Adrenal gland (tissue), 5 donors: ENCODE measurements around the gene COA5.

Experiments used
- CTCF ChIP-seq, 6 experiments: fragments of 450-650 bp in 4 of 6; fragments of 200-600 bp in 2 of 6; sonication (generic) in 1 of 6; IDR thresholded peaks; 1 replicate in 5 of 6; 2 replicates in 1 of 6; pipeline versions ENCODE4 v1.5.1 to v1.8.0; 2016 to 2021; ENCODE audit warnings: antibody characterized with exemption in 6 of 6, mild to moderate bottlenecking in 2 of 6, moderate library complexity in 1 of 6
- POLR2A ChIP-seq, 2 donors: fragments of 450-650 bp; IDR thresholded peaks; one replicate each; pipeline ENCODE4 v1.6.1; 2017; ENCODE audit warnings: antibody characterized with exemption in 2 of 2, mild to moderate bottlenecking in 2 of 2, moderate library complexity in 1 of 2
- donor health status: DM: no; HTN: no; CAD: no.

GRCh38 chr2:98578231-98578630 lies 30.1 kb downstream of the COA5 start:
- TF ChIP-seq CTCF (IDR thresholded peaks at IDR 0.05) = no peak
- TF ChIP-seq POLR2A (IDR thresholded peaks at IDR 0.05) = no peak
